Naive thymus-derived CD8-positive, alpha-beta T cell (primary cell): Measurements from ENCODE around the gene CACNA1B. TPM values are rescaled to one million over a fixed set of nuclear protein-coding genes. Genes with fewer than 3 reads are reported as not detected.

Source experiments
- ATAC-seq, 2 donors: fragments of 150-1000 bp; cut with Tn5 transposase in 1 of 2; sonication (Bioruptor Pico), chemical (Tn5 transposase) in 1 of 2; 1 replicate in 1 of 2; 2 replicates in 1 of 2; pipeline ENCODE4 v1.10.0; 2021; ENCODE audit warnings: mild to moderate bottlenecking in 2 of 2, moderate library complexity in 2 of 2
- POLR2A ChIA-PET: fragments of 350-600 bp; sonication (Branson Sonifier 250); formaldehyde crosslinking; loops from one replicate; lab custom pipeline; 2021; ENCODE audit warnings: antibody characterized with exemption; lab: Charles Lee
- DNase-seq, 10 donors: peaks; one replicate each; pipeline versions ENCODE4 v3.0.0 to v3.0.0-alpha.2; 2020 to 2022
- H3K27ac Mint-ChIP-seq, 10 donors: one replicate each; pipeline ENCODE4 v1.8.0; 2020 to 2022; ENCODE audit warnings: mild to moderate bottlenecking in 10 of 10, mixed read lengths in 10 of 10, moderate library complexity in 4 of 10, inconsistent platforms in 1 of 10
- H3K27me3 Mint-ChIP-seq, 5 donors: one replicate each; pipeline ENCODE4 v1.8.0; 2021 to 2022; ENCODE audit warnings: mixed read lengths in 5 of 5
- H3K36me3 Mint-ChIP-seq, 3 donors: one replicate each; pipeline ENCODE4 v1.8.0; 2020 to 2022; ENCODE audit warnings: mixed read lengths in 3 of 3, mild to moderate bottlenecking in 2 of 3, inconsistent platforms in 1 of 3
- H3K4me1 Mint-ChIP-seq, 4 donors: one replicate each; pipeline ENCODE4 v1.8.0; 2021 to 2022; ENCODE audit warnings: mixed read lengths in 4 of 4
- H3K4me3 Mint-ChIP-seq, 10 donors: one replicate each; pipeline ENCODE4 v1.8.0; 2020 to 2022; ENCODE audit warnings: mild to moderate bottlenecking in 10 of 10, mixed read lengths in 10 of 10, moderate library complexity in 6 of 10, inconsistent platforms in 1 of 10
- H3K9me3 Mint-ChIP-seq, 9 donors: one replicate each; pipeline ENCODE4 v1.8.0; 2020 to 2022; ENCODE audit warnings: mixed read lengths in 9 of 9, mild to moderate bottlenecking in 3 of 9, inconsistent platforms in 1 of 9, moderate library complexity in 1 of 9
- polyA plus RNA-seq, 3 donors: library from polyadenylated mRNA; unstranded; fragments of 300-500 nt; fragmentation: Illumina TruSeq; gene quantifications; one replicate each; pipeline ENCODE4 v1.2.3, GENCODE V29; 2021
- total RNA-seq, 8 experiments: library from RNA in 2 of 8; stranded (reverse) in 2 of 8; gene quantifications; one replicate each; pipeline ENCODE4 v1.2.3 and lab custom pipeline; 2021 to 2026

The CACNA1B gene
- total and polyA plus RNA-seq, 5 experiments from 2014 or later: not detected

DNA sequence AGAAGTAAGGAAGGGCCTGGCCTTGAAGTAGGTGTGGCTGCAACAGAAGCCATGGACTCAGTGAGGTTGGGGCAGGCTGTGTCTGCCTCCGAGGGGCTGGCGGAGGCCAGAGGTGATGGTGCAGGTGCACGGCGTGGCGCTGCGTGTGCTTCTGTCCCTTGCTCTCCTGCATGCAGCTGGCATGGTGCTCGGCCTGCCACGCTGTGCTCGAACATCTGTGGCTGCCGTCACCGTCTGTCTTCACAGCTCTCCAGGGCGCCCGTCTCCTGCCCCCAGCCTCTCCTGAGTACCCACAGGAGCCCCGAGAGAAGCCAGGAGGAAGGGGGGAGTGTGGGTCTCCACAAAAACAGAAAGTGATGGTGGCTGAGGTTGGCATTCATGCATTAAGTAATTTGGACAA, 193.7 kb downstream of the CACNA1B start:
- Mint-ChIP-seq H3K36me3 (no peaks in the 10 kb centered on the region), H3K27me3 (peaks cover 0 to 22% (median 7%) of the 10 kb centered on the region in 5 donors), H3K4me1 (no peaks in the 10 kb centered on the region), H3K4me3 (no peak overlapping the region), H3K27ac (no peak overlapping the region), H3K9me3 (peaks cover 0 to 3% (median 0%) of the 10 kb centered on the region in 9 donors)
- DNase-seq: peak in 1 of 10 donors; percentile 6
- POLR2A ChIA-PET: no interaction called here
- ATAC-seq: no peak

DNA sequence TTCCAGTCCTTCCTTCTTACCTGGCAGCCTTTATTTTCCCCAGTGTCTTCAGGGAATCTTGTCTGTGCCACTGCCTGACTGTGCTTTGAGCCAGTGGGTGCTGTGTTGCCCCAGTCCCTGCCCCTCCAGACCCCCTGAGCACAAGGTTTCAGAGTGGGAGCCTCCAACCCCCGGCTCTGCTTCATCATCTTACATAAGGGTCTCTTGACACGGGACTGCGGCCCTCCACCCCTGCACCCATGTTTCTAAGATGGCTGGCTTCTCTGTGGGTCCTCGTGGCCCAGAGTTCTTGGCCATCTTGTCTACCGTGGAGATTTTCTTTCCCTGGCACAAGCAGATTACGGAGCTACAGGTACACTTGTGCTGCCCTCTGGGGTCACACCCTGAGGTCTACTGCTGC, 194.1 kb downstream of the CACNA1B start:
- Mint-ChIP-seq H3K4me3 (no peak overlapping the region), H3K27ac (peak overlapping the region in 1 of 10 donors; percentile 73), H3K9me3 (peaks cover 0 to 3% (median 0%) of the 10 kb centered on the region in 9 donors), H3K27me3 (peaks cover 0 to 22% (median 8%) of the 10 kb centered on the region in 5 donors), H3K36me3 (no peaks in the 10 kb centered on the region), H3K4me1 (no peaks in the 10 kb centered on the region)
- POLR2A ChIA-PET: no interaction called here
- DNase-seq: no peak
- ATAC-seq: no peak

DNA sequence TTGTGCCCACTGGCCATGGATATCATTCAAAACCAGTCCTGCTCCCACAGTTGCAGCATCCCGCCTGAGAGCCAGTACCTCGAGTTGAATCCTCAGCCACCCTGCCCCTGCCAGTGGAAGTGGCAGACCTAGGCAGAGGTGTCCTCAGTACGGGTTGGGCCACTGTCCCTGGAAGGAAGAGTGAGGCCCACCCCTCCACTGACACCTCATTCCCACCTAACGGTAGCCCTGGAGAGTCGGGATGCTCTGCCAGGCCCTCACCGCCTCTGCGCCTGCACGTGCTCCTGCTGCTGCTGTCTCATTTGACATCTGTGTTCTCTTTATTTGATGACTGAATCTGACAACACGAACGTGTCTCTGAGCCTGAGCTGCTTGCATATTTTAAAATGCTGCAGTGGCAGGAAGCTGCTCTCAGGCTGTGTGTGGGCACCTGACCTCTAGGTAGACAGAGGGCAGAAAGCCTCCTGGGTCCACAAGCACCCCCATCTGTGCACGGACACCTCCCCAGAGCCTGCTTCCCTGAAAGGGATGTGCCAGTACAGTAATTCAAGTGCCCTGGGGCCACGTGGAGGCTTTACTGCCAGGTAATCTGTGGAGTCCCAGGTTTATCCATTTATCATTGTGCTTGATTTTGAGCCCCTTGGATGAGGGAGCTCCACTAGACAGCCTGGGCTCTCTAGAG, 194.7 kb downstream of the CACNA1B start:
- Mint-ChIP-seq H3K9me3 (peaks cover 0 to 3% (median 0%) of the 10 kb centered on the region in 9 donors), H3K27ac (peak overlapping the region in 1 of 10 donors; percentile 53), H3K4me1 (no peaks in the 10 kb centered on the region), H3K4me3 (no peak overlapping the region), H3K27me3 (peaks cover under 1 to 28% (median 10%) of the 10 kb centered on the region in 5 donors), H3K36me3 (no peaks in the 10 kb centered on the region)
- DNase-seq: peak in 1 of 10 donors; percentile 15
- POLR2A ChIA-PET: no interaction called here
- no peak for ATAC-seq

DNA sequence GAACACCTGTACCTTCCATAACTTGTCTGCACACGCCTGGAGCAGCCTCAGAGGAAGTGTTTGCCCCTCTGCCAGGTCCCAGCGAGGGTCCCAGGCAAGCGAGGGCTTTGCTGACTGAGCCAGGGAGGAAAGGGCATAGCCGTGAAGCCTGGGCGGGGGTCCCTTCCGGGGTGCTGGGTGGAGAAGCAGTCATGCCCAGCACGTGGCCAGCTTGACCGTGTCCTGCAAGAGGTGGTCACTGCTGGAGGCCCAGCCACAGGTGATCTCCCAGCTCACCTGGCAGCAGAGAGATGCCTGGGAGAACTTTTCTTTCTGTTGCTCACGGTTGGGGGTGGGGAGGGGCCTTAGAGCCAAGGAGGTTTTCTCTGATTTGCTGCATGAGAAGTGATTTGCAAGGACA, 195.3 kb downstream of the CACNA1B start:
- no peaks in the 10 kb centered on the region for H3K36me3 Mint-ChIP-seq
- H3K9me3 Mint-ChIP-seq: peaks cover 0 to 3% (median 0%) of the 10 kb centered on the region in 9 donors
- H3K4me3 Mint-ChIP-seq: no peak overlapping the region
- POLR2A ChIA-PET: no interaction called here
- peaks cover 3 to 32% (median 14%) of the 10 kb centered on the region in 5 donors for H3K27me3 Mint-ChIP-seq
- H3K27ac Mint-ChIP-seq: no peak overlapping the region
- no peak for DNase-seq
- no peaks in the 10 kb centered on the region for H3K4me1 Mint-ChIP-seq
- no peak for ATAC-seq

DNA sequence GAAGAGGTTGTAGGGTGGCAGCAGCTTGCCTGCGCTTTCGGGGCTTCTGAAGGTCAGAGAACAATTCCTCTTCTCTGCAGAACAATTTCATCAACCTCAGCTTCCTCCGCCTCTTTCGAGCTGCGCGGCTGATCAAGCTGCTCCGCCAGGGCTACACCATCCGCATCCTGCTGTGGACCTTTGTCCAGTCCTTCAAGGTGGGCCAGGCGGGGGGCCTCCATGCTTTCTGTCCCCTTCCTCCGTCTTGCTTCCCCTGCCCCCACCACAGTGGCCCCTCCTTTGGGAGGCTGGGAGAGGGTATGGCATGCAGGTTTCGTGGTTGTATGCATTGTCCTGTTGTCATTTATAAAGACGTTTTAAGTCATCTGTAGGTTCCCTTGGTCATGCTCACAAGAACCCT, 195.8 kb downstream of the CACNA1B start:
- POLR2A ChIA-PET: no interaction called here
- Mint-ChIP-seq H3K4me1 (peaks cover 0 to 3% (median 0%) of the 10 kb centered on the region in 4 donors), H3K27ac (no peak overlapping the region), H3K36me3 (no peaks in the 10 kb centered on the region), H3K27me3 (peaks cover 3 to 36% (median 19%) of the 10 kb centered on the region in 5 donors), H3K4me3 (no peak overlapping the region), H3K9me3 (peaks cover 0 to 3% (median 0%) of the 10 kb centered on the region in 9 donors)
- DNase-seq (no peak), ATAC-seq (no peak)

DNA sequence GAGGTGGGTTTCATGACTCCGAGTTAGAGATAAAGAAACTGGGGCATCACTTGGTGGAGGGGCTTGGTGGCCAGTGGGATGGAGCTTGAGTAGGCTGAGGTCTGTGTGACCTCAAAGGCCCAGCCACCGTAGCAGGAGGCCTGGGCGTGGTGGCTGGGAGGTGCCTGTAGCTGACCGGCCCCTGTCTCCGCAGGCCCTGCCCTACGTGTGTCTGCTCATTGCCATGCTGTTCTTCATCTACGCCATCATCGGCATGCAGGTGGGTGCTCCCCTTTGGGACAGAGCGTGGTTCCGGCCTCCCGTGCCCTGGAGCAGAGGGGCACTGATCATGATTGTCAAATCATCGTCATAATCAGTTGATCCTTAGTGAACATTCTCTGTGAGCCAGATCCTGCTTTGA, 196.2 kb downstream of the CACNA1B start:
- no peaks in the 10 kb centered on the region for H3K36me3 Mint-ChIP-seq
- peaks cover 0 to 6% (median 0%) of the 10 kb centered on the region in 9 donors for H3K9me3 Mint-ChIP-seq
- DNase-seq: no peak
- peaks cover 0 to 3% (median 0%) of the 10 kb centered on the region in 4 donors for H3K4me1 Mint-ChIP-seq
- ATAC-seq: no peak
- H3K27ac Mint-ChIP-seq: no peak overlapping the region
- POLR2A ChIA-PET: no interaction called here
- H3K4me3 Mint-ChIP-seq: no peak overlapping the region
- H3K27me3 Mint-ChIP-seq: peaks cover 6 to 40% (median 23%) of the 10 kb centered on the region in 5 donors

DNA sequence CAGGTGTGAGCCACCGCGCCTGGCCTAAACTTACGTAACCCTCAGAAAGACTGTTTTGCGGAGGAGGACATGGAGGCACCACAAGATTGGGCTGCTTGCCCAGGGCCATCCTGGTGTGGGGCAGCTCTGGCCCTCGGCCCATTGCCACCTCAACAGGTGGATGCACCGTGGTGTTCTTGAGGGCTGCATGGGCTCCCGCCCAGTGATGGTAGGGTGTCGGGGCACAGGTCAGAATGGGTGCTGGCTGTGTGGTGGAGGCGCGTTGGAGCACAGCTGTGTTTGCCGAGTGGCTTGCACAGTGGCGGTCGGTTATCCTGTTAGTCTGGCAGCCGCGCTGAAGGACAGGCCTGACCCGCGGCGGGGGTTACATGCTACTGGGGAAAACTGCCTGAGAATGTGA, 196.9 kb downstream of the CACNA1B start:
- H3K27me3 Mint-ChIP-seq: peaks cover 10 to 45% (median 26%) of the 10 kb centered on the region in 5 donors
- DNase-seq (peak in 1 of 10 donors; percentile 10), ATAC-seq (no peak)
- H3K9me3 Mint-ChIP-seq: peaks cover 0 to 6% (median 0%) of the 10 kb centered on the region in 9 donors
- H3K36me3 Mint-ChIP-seq: no peaks in the 10 kb centered on the region
- POLR2A ChIA-PET: no interaction called here
- no peak overlapping the region for H3K4me3 Mint-ChIP-seq
- peaks cover 0 to 3% (median 0%) of the 10 kb centered on the region in 4 donors for H3K4me1 Mint-ChIP-seq
- no peak overlapping the region for H3K27ac Mint-ChIP-seq

DNA sequence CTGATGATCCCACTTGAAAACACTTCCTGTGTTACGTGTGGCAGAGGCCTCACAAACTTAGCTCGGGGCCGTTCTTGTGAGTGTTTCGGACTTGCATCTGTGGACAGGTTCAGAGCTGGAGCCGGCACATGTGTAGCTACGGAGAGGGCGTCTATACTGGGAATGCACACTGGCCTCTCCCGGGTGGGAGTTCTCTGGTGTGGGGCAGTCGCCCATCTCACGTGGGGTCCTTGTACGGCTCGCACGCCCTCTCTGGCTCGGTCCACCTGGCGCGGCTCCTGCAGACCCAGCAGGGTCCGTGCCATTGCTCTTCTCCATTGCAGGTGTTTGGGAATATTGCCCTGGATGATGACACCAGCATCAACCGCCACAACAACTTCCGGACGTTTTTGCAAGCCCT, 197.9 kb downstream of the CACNA1B start:
- peaks cover 0 to 3% (median 0%) of the 10 kb centered on the region in 4 donors for H3K4me1 Mint-ChIP-seq
- DNase-seq (peak in 1 of 10 donors; percentile 7), ATAC-seq (no peak)
- peak overlapping the region in 1 of 10 donors; percentile 46 for H3K27ac Mint-ChIP-seq
- peaks cover 0 to 6% (median 0%) of the 10 kb centered on the region in 9 donors for H3K9me3 Mint-ChIP-seq
- H3K27me3 Mint-ChIP-seq: peaks cover 14 to 54% (median 32%) of the 10 kb centered on the region in 5 donors
- POLR2A ChIA-PET: no interaction called here
- H3K4me3 Mint-ChIP-seq: no peak overlapping the region
- H3K36me3 Mint-ChIP-seq: no peaks in the 10 kb centered on the region

DNA sequence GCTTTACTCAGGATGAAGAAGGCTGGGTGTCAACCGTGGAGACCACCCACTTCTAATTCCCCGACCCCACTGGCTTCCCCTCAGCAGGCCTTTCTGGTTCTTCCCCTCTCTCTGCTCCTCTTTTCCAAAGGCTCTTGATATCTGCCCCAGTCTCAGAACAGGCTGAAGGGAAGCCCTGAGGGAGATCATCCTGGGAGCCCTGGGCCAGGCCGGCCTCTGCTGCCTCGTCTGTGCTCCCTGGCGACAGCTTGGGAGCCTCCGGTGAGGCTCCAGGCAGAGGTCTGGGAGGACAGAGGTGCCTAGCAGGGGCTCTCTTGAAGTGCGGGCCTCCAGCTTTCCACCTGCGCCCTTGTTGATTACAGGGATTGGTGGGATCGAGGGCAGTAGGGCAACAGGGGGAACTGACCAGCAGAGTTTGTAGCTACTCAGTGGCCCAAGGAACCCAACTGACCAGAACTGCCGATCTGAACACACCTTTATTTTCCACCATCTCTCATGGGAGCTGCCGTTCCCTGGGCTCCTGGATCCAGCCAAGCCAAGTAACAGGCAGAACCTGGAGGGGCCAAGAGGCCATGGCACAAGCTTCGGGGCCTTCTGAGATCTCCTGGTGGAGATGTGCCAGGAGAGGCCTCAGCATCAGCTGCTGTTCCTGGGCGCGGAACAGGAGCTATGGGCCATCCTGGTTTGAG, 198.5 kb downstream of the CACNA1B start:
- POLR2A ChIA-PET: no interaction called here
- Mint-ChIP-seq H3K27ac (no peak overlapping the region), H3K27me3 (peaks cover 17 to 60% (median 32%) of the 10 kb centered on the region in 5 donors)

DNA sequence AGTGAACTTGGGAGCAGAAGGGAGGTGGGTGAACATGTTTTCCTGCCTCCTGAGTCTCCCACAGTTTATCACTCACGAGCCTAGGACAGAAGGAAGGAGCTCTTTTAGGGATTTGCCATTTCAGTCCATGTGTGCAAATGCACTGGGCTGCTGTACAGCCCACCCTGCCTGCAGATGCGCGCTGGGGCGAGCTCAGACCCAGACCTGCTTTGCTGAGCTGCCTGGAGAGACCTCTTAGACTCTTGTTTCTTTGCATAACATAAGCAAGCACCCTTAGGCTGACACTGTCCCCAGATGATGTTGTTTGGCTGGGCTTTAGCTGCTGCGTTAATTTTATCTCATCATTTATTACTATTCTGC, 199.0 kb downstream of the CACNA1B start:
- H3K4me1 Mint-ChIP-seq: peaks cover 0 to 3% (median 0%) of the 10 kb centered on the region in 4 donors
- ATAC-seq: no peak
- H3K4me3 Mint-ChIP-seq: no peak overlapping the region
- no peaks in the 10 kb centered on the region for H3K36me3 Mint-ChIP-seq
- DNase-seq: no peak
- peaks cover 0 to 6% (median 0%) of the 10 kb centered on the region in 9 donors for H3K9me3 Mint-ChIP-seq
- peaks cover 17 to 60% (median 36%) of the 10 kb centered on the region in 5 donors for H3K27me3 Mint-ChIP-seq
- H3K27ac Mint-ChIP-seq: no peak overlapping the region
- POLR2A ChIA-PET: no interaction called here

More for the DNA sequence above, 198.5 kb downstream of the CACNA1B start:
- DNase-seq: peak in 1 of 10 donors; percentile 9
- Mint-ChIP-seq H3K36me3 (no peaks in the 10 kb centered on the region), H3K9me3 (peaks cover 0 to 6% (median 0%) of the 10 kb centered on the region in 9 donors), H3K4me1 (peaks cover 0 to 3% (median 0%) of the 10 kb centered on the region in 4 donors), H3K4me3 (no peak overlapping the region)
- no peak for ATAC-seq

DNA sequence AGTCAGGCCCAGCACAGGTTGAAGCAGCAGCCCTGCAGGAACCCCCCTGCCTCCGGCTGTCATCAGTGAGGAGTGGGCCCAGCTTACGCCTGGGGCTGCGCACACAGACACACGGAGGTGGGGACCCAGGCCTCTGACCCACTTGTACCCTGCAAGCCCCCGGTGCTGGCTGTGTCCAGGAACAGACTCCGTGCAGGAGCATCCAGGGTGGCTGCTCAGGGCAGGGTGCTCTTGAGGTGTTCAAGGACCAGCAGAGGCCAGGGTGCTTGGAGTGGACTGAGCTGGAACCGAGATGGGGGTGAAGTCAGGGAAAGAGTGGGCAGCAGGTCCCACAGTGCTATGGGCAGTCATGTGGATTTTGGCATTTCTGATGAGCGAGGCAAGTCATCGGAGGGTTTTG, 199.5 kb downstream of the CACNA1B start:
- H3K27me3 Mint-ChIP-seq: peaks cover 17 to 60% (median 36%) of the 10 kb centered on the region in 5 donors
- H3K27ac Mint-ChIP-seq: peak overlapping the region in 1 of 10 donors; percentile 66
- peaks cover 0 to 3% (median 0%) of the 10 kb centered on the region in 4 donors for H3K4me1 Mint-ChIP-seq
- H3K9me3 Mint-ChIP-seq: peaks cover 0 to 6% (median 0%) of the 10 kb centered on the region in 9 donors
- ATAC-seq: no peak
- no peaks in the 10 kb centered on the region for H3K36me3 Mint-ChIP-seq
- POLR2A ChIA-PET: no interaction called here
- no peak for DNase-seq
- H3K4me3 Mint-ChIP-seq: no peak overlapping the region

DNA sequence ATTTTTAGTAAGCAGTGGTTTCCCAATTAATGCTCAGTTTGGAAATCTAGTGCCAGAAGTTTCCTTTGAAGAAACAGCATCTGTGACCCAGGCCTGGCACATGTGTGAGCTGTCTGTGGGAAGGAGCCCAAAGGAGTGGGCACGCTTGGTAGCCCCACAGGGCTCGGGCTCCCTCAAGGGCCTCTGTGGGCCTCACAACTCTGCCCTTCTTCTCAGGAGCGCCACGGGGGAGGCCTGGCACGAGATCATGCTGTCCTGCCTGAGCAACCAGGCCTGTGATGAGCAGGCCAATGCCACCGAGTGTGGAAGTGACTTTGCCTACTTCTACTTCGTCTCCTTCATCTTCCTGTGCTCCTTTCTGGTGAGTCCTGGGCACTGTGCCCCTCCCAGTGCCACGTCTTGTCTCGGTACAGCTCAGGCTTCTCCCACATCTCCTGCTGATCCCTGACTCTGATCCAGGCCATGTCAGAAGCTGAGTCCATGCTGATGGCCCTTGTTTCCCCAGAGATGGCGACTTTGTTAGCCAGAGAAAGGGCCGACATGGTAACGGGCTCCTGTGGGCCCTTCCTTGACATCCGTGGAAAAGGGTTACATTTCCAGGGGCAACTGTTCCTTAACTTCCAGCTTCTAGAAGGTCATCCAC, 200.4 kb downstream of the CACNA1B start:
- Mint-ChIP-seq H3K27ac (peak overlapping the region in 1 of 10 donors; percentile 31), H3K36me3 (no peaks in the 10 kb centered on the region), H3K9me3 (peaks cover 0 to 6% (median 0%) of the 10 kb centered on the region in 9 donors), H3K27me3 (peaks cover 19 to 60% (median 34%) of the 10 kb centered on the region in 5 donors), H3K4me3 (no peak overlapping the region), H3K4me1 (peaks cover 0 to 3% (median 0%) of the 10 kb centered on the region in 4 donors)
- ATAC-seq: no peak
- peak in 1 of 10 donors; percentile 7 for DNase-seq
- POLR2A ChIA-PET: no interaction called here
